ENCODE measurements around the gene ARPC5.

ARPC5 gene

GRCh38 chr1:183584147-183584546 is 51.4 kb downstream of the ARPC5 start:
- no peak for DNase-seq (ENCODE audit: low read depth)

DNA sequence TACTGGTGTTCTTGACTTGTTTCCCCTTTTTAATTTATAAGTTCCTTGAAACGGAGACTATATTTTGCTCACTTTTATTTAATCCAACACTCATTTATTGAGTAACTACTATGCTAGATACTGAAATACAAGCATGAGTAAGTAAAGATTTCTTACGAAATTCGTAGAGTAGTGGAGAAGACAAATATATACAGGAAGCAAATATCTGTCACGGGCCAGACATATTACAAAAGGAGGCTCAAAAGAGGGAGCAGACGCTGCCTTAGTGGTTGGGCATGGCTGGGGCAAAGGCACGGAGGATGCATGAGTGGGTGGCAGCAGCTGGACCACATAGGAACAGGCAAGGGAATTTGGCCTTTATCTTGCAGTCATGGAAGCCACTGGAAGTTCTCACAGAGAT is 52.1 kb downstream of the ARPC5 start:
- no peak for DNase-seq (ENCODE audit: low read depth)

GRCh38 chr1:183582021-183582713 is 53.4 kb downstream of the ARPC5 start:
- no peak for DNase-seq (ENCODE audit: low read depth)

GRCh38 chr1:183580281-183580682 is 55.3 kb downstream of the ARPC5 start:
- DNase-seq (ENCODE audit: low read depth): no peak

DNA sequence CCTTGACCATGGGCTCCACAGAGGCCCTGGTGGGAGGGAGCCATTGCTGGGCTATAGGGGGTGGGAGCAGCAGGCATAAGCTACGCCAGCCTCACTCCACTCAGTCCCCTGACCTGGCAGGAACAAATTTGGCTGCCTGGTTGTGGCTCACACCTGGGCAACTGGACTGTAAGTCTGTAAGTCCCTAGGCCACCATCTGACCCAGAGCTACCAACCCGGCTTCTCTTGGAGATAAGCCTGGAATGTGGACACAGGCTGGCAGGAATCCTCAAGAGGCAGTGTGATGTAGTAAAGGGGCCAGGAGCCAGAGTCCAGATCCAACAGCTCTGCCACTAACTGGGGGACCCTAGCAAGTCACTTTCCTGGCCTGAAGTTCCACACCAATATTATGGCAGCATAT is 56.7 kb downstream of the ARPC5 start:
- DNase-seq (ENCODE audit: low read depth): no peak

- no peak for DNase-seq (ENCODE audit: low read depth)
Observed at GRCh38 chr1:183577897-183578465, 57.6 kb downstream of the ARPC5 start.

- DNase-seq (ENCODE audit: low read depth): no peak
Observed at GRCh38 chr1:183576537-183576936, 59.0 kb downstream of the ARPC5 start.

- DNase-seq (ENCODE audit: low read depth): no peak
Observed at GRCh38 chr1:183575606-183576005, 60.0 kb downstream of the ARPC5 start.

DNA sequence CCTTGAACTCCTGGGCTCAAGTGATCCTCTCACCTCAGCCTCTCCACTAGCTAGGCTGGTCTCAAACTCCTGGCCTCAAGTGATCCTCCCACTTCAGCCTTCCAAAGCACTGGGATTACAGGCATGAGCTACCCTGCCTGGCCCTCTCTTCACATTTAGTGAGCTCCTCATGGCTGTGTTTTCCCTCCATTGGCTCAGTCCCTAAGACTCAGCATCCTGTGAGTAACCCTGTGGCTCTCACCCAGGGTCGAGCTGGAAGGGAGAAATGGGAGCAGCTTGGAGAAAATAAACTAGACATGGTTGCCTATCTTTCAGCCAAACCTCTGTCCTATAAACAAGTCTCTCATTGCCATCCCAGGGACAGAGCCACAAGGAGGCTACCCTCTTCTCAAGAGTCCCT is 62.9 kb downstream of the ARPC5 start:
- DNase-seq (ENCODE audit: low read depth): no peak

DNA sequence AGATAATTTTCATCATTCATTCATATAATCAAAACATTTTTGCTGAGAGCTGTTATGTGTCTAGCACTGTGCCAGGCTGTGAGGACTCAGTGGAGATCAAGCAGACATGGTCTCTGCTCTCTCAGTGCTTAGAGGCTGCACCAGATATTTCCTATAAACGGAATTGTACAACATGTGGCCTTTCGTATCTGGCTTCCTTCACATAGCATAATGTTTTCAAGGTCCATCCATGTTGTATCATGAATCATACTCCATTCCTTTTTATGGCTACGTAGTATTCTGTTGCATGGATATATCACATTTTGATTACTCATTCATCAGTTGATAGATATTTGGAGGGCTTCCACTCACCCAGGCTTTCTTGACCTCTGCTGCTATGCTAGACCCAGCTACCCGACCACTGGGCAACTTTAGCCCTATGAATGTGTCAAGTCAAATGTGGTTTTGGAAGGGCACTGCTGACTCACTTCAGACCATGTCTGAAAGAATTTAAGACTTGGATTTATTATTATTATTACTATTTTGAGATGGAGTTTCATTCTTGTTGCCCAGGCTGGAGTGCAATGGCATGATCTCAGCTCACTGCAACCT is 63.8 kb downstream of the ARPC5 start:
- no peak for DNase-seq (ENCODE audit: low read depth)

All from T-helper 22 cell (primary cell).